Spleen (tissue), 7 donors: Measurements from ENCODE around the gene TAF10.

Experiments used
- CTCF ChIP-seq, 11 experiments: fragments of 200-600 bp in 7 of 11; fragments of 450-650 bp in 4 of 11; sonication (generic) in 4 of 11; IDR thresholded peaks in 8 of 11; conservative IDR thresholded peaks in 3 of 11; 1 replicate in 7 of 11; 2 replicates in 4 of 11; pipeline versions ENCODE4 v1.4.0 to v1.8.0; 2016 to 2021; ENCODE audit warnings: antibody characterized with exemption in 11 of 11, inconsistent platforms in 4 of 11, mild to moderate bottlenecking in 1 of 11
- POLR2A ChIP-seq, 3 donors: fragments of 450-650 bp; IDR thresholded peaks; one replicate each; pipeline ENCODE4 v1.5.1; 2017; ENCODE audit warnings: antibody characterized with exemption in 3 of 3, mild to moderate bottlenecking in 1 of 3
- POLR2AphosphoS5 ChIP-seq, 3 donors: sonication (generic); formaldehyde crosslinking; IDR thresholded peaks; one replicate each; pipeline ENCODE4 v1.5.1; 2017; ENCODE audit warnings: antibody characterized with exemption in 3 of 3
- donor health status: DM: no; HTN: no; CAD: no; lungs with moderate emphysema.
- donor health status: DM: no; HTN: no; CAD: no.
- donor health status: DM: no; HTN: no; CAD: no.

- no peak for TF ChIP-seq CTCF (IDR thresholded peaks at IDR 0.05 in 8 of 11, conservative IDR thresholded peaks at IDR 0.05 in 3 of 11)
- TF ChIP-seq POLR2A (IDR thresholded peaks at IDR 0.05), result no peak
- peak in 2 of 3 donors; percentile 36 for TF ChIP-seq POLR2AphosphoS5 (IDR thresholded peaks at IDR 0.05)
Observed at GRCh38 chr11:6655790-6656583, 44.0 kb upstream of the TAF10 start, which contains the start of gene DCHS1.
